GM12878 (cell line): Measurements from ENCODE around the gene STX10. TPM values are rescaled to one million over a fixed set of nuclear protein-coding genes. Genes with fewer than 3 reads are reported as not detected.

Source experiments
- ATF7 ChIP-seq: fragments of 450-650 bp; IDR thresholded peaks from 2 replicates; pipeline ENCODE4 v1.6.1; 2016; ENCODE audit warnings: low read depth, mild to moderate bottlenecking
- HCFC1 ChIP-seq: fragments of 150-350 bp; IDR thresholded peaks from 2 replicates; pipeline ENCODE4 v1.6.1; 2014; ENCODE audit warnings: low read length
- KAT2A ChIP-seq: conservative IDR thresholded peaks from 2 replicates; pipeline ENCODE4 v1.6.1; 2011; ENCODE audit warnings: low read depth, low read length; ENCODE audit not compliant: control insufficient read depth
- NFIC ChIP-seq: IDR thresholded peaks from 2 replicates; pipeline ENCODE4 v1.6.1; 2012; ENCODE audit warnings: low read depth, mild to moderate bottlenecking, inconsistent platforms, low read length, moderate library complexity
- NFXL1 ChIP-seq: fragments of 450-650 bp; IDR thresholded peaks from 2 replicates; pipeline ENCODE4 v1.6.1; 2017; ENCODE audit warnings: antibody characterized with exemption, mild to moderate bottlenecking, borderline replicate concordance
- PML ChIP-seq: IDR thresholded peaks from 2 replicates; pipeline ENCODE4 v1.6.1; 2012; ENCODE audit warnings: low read length, inconsistent platforms
- RCOR1 ChIP-seq: conservative IDR thresholded peaks from 2 replicates; pipeline ENCODE4 v1.6.1; 2012; ENCODE audit warnings: low read depth, low read length, improper control_type of control experiment
- SIN3A ChIP-seq: IDR thresholded peaks from 2 replicates; pipeline ENCODE4 v1.6.1; 2012; ENCODE audit warnings: low read depth, low read length, improper control_type of control experiment
- SP1 ChIP-seq: IDR thresholded peaks from one replicate; pipeline ENCODE4 v1.6.1; 2011; ENCODE audit warnings: low read depth, low read length
- polyA plus RNA-seq, 11 experiments: library from polyadenylated mRNA; depleted of rRNA in 4 of 11; unstranded in 6 of 11; stranded (reverse) in 5 of 11; fragments of >200 nt; fragmentation: Nextera tagmentation in 4 of 11; fragmentation: Illumina TruSeq in 1 of 11; extraction: Ambion mirVana in 4 of 11; extraction: Trizol in 1 of 11; gene quantifications; 1 replicate in 1 of 11; 2 replicates in 10 of 11; pipeline versions ENCODE4 v1.2.1 to v1.2.3, GENCODE V29; 2011 to 2016; ENCODE audit warnings: inconsistent platforms in 2 of 11, missing spikeins in 2 of 11, low read depth in 1 of 11
- total RNA-seq, 4 experiments: library from RNA; depleted of rRNA in 3 of 4; stranded (reverse); fragments of >200 nt in 3 of 4; fragmentation: Illumina TruSeq in 1 of 4; extraction: Trizol in 1 of 4; gene quantifications; 2 replicates each; pipeline versions ENCODE4 v1.2.1 to v1.2.3, GENCODE V29; 2013 to 2021
- TF ChIP-seq, protein P1 (sequence below): IDR thresholded peaks from 2 replicates; pipeline ENCODE4 v1.6.1; 2011; ENCODE audit warnings: mild to moderate bottlenecking, low read depth, low read length, moderate library complexity; ENCODE audit not compliant: insufficient replicate concordance
- TF ChIP-seq, protein P2 (sequence below): IDR thresholded peaks from 2 replicates; pipeline ENCODE4 v1.6.1; 2012; ENCODE audit warnings: low read depth, low read length, improper control_type of control experiment
- TF ChIP-seq, protein P3 (sequence below): fragments of 450-650 bp; IDR thresholded peaks from 2 replicates; pipeline ENCODE4 v1.6.1; 2016; ENCODE audit warnings: mild to moderate bottlenecking
- TF ChIP-seq, protein P4 (sequence below), 3 experiments: IDR thresholded peaks in 2 of 3; conservative IDR thresholded peaks in 1 of 3; 2 replicates each; pipeline ENCODE4 v1.5.1; 2011; ENCODE audit warnings: low read depth in 3 of 3, low read length in 3 of 3, mild to moderate bottlenecking in 3 of 3, control low read depth in 2 of 3, moderate library complexity in 2 of 3, inconsistent platforms in 1 of 3, mixed read lengths in 1 of 3; ENCODE audit not compliant: control insufficient read depth in 2 of 3, insufficient read depth in 1 of 3; ENCODE audit errors: extremely low read depth in 1 of 3
- TF ChIP-seq, protein P5 (sequence below): fragments of 450-650 bp; conservative IDR thresholded peaks from 2 replicates; pipeline ENCODE4 v1.6.1; 2017; ENCODE audit warnings: mild to moderate bottlenecking, moderate library complexity
- TF ChIP-seq, protein P6 (sequence below): fragments of 450-650 bp; IDR thresholded peaks from 2 replicates; pipeline ENCODE4 v1.6.1; 2017; ENCODE audit warnings: mild to moderate bottlenecking, low read depth, inconsistent platforms; ENCODE audit not compliant: poor library complexity, severe bottlenecking
- TF ChIP-seq, protein P7 (sequence below): IDR thresholded peaks from 2 replicates; pipeline ENCODE4 v1.6.1; 2011; ENCODE audit warnings: borderline replicate concordance, low read depth, mild to moderate bottlenecking, moderate library complexity, mixed read lengths, low read length; ENCODE audit not compliant: insufficient read depth; ENCODE audit errors: extremely low read length

STX10 gene
- total and polyA plus RNA-seq, 10 of the 15 experiments (the other 5 are each of a cell fraction or from before 2014, with no cell fraction given) = 0.56 to 76.1 (median 47.6) TPM

DNA sequence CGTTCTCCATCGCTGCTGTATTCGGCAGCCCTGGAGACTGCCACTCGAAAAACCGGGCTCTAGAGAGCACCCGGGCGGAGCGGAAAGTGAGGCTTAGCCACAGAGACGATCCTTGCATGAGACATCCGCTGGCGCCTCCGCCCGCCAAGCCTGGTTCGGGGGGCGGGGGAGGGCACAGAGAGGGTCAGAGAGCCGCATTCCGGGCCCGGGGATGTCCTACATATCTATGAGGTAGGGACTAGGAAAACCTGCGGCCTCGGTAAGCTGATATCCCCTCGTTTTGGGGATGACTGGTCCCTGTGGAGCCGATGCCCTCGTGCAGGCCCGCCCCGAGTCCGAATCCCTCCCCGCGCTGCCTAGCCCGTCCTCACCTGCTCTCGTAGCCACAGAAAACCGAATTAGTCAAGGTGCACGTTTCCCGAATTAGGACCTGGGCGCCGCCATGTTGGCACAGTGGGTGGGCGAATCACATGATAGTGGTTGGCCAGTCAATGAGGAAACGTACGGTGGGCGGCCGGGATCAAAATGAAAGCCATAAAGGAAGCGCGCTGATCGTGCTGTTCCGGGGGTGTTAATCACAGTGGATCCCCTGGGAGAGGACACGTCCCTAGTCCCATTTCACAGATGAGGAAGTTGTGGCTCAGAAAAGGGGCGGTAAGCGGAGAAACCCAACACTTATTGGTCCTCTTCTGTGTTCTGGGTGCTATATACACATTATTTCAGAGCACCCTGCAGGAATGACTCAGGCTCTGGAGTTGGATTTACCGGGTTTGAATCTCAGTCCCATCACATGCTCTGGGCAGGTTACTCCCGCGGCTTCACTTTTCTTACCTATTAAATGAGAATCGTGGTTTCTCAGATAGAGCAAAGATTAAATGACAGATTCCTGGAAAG, 33.6 kb downstream of the STX10 start, which contains the start of gene TRMT1 (continued):
- TF ChIP-seq, protein P1, sequence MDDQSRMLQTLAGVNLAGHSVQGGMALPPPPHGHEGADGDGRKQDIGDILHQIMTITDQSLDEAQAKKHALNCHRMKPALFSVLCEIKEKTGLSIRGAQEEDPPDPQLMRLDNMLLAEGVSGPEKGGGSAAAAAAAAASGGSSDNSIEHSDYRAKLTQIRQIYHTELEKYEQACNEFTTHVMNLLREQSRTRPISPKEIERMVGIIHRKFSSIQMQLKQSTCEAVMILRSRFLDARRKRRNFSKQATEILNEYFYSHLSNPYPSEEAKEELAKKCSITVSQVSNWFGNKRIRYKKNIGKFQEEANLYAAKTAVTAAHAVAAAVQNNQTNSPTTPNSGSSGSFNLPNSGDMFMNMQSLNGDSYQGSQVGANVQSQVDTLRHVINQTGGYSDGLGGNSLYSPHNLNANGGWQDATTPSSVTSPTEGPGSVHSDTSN = peak; percentile 25
- peak; percentile 86 for TF ChIP-seq NFIC
- peak; percentile 78; the same call in 1 of the 2 replicates for TF ChIP-seq PML
- TF ChIP-seq, protein P2, sequence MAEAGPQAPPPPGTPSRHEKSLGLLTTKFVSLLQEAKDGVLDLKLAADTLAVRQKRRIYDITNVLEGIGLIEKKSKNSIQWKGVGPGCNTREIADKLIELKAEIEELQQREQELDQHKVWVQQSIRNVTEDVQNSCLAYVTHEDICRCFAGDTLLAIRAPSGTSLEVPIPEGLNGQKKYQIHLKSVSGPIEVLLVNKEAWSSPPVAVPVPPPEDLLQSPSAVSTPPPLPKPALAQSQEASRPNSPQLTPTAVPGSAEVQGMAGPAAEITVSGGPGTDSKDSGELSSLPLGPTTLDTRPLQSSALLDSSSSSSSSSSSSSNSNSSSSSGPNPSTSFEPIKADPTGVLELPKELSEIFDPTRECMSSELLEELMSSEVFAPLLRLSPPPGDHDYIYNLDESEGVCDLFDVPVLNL = no peak
- peak; percentile 62; the same call in 1 of the 2 replicates for TF ChIP-seq ATF7
- TF ChIP-seq SP1 = peak; percentile 79
- TF ChIP-seq, protein P3, sequence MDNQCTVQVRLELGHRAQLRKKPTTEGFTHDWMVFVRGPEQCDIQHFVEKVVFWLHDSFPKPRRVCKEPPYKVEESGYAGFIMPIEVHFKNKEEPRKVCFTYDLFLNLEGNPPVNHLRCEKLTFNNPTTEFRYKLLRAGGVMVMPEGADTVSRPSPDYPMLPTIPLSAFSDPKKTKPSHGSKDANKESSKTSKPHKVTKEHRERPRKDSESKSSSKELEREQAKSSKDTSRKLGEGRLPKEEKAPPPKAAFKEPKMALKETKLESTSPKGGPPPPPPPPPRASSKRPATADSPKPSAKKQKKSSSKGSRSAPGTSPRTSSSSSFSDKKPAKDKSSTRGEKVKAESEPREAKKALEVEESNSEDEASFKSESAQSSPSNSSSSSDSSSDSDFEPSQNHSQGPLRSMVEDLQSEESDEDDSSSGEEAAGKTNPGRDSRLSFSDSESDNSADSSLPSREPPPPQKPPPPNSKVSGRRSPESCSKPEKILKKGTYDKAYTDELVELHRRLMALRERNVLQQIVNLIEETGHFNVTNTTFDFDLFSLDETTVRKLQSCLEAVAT = peak; percentile 88
- TF ChIP-seq, protein P4, sequence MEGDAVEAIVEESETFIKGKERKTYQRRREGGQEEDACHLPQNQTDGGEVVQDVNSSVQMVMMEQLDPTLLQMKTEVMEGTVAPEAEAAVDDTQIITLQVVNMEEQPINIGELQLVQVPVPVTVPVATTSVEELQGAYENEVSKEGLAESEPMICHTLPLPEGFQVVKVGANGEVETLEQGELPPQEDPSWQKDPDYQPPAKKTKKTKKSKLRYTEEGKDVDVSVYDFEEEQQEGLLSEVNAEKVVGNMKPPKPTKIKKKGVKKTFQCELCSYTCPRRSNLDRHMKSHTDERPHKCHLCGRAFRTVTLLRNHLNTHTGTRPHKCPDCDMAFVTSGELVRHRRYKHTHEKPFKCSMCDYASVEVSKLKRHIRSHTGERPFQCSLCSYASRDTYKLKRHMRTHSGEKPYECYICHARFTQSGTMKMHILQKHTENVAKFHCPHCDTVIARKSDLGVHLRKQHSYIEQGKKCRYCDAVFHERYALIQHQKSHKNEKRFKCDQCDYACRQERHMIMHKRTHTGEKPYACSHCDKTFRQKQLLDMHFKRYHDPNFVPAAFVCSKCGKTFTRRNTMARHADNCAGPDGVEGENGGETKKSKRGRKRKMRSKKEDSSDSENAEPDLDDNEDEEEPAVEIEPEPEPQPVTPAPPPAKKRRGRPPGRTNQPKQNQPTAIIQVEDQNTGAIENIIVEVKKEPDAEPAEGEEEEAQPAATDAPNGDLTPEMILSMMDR (IDR thresholded peaks at IDR 0.05 in 2 of 3, conservative IDR thresholded peaks at IDR 0.05 in 1 of 3; ENCODE audit: control insufficient read depth in 2 of 3, extremely low read depth in 1 of 3, insufficient read depth in 1 of 3, low read depth in 3 of 3, low read length in 3 of 3) = no peak
- peak; percentile 94; the same call in 1 of the 2 replicates for TF ChIP-seq RCOR1
- peak; percentile 100 for TF ChIP-seq SIN3A
- TF ChIP-seq, protein P5, sequence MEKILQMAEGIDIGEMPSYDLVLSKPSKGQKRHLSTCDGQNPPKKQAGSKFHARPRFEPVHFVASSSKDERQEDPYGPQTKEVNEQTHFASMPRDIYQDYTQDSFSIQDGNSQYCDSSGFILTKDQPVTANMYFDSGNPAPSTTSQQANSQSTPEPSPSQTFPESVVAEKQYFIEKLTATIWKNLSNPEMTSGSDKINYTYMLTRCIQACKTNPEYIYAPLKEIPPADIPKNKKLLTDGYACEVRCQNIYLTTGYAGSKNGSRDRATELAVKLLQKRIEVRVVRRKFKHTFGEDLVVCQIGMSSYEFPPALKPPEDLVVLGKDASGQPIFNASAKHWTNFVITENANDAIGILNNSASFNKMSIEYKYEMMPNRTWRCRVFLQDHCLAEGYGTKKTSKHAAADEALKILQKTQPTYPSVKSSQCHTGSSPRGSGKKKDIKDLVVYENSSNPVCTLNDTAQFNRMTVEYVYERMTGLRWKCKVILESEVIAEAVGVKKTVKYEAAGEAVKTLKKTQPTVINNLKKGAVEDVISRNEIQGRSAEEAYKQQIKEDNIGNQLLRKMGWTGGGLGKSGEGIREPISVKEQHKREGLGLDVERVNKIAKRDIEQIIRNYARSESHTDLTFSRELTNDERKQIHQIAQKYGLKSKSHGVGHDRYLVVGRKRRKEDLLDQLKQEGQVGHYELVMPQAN = peak; percentile 100
- TF ChIP-seq, protein P6, sequence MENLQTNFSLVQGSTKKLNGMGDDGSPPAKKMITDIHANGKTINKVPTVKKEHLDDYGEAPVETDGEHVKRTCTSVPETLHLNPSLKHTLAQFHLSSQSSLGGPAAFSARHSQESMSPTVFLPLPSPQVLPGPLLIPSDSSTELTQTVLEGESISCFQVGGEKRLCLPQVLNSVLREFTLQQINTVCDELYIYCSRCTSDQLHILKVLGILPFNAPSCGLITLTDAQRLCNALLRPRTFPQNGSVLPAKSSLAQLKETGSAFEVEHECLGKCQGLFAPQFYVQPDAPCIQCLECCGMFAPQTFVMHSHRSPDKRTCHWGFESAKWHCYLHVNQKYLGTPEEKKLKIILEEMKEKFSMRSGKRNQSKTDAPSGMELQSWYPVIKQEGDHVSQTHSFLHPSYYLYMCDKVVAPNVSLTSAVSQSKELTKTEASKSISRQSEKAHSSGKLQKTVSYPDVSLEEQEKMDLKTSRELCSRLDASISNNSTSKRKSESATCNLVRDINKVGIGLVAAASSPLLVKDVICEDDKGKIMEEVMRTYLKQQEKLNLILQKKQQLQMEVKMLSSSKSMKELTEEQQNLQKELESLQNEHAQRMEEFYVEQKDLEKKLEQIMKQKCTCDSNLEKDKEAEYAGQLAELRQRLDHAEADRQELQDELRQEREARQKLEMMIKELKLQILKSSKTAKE = peak; percentile 82
- 0 out of 2 replicates have a peak, but pooled peaks have one; percentile 22 for TF ChIP-seq NFXL1
- TF ChIP-seq, protein P7, sequence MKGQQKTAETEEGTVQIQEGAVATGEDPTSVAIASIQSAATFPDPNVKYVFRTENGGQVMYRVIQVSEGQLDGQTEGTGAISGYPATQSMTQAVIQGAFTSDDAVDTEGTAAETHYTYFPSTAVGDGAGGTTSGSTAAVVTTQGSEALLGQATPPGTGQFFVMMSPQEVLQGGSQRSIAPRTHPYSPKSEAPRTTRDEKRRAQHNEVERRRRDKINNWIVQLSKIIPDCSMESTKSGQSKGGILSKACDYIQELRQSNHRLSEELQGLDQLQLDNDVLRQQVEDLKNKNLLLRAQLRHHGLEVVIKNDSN = peak; percentile 92
- no peak for TF ChIP-seq KAT2A
- TF ChIP-seq HCFC1 = peak; percentile 82
